ENCODE measurements around the gene ACOX3. TPM values are rescaled to one million over a fixed set of nuclear protein-coding genes. Genes with fewer than 3 reads are reported as not detected.

ACOX3 gene
- total and polyA plus RNA-seq, 4 experiments from 2014 or later: 13.3 to 17.3 (median 16.4) TPM

GRCh38 chr4:8453957-8454356 is 13.4 kb upstream of the ACOX3 start:
- H3K27ac ChIP-seq (ENCODE audit: low read depth, low read length): no peak overlapping the region
- no peak for DNase-seq
- peaks cover 60% of the 10 kb centered on the region for H3K36me3 ChIP-seq (ENCODE audit: insufficient read depth, low read length)
- no peaks in the 10 kb centered on the region for H3K4me1 ChIP-seq (ENCODE audit: insufficient read depth, low read length)
- H3K27me3 ChIP-seq (ENCODE audit: insufficient read depth, low read length): no peaks in the 10 kb centered on the region
- Mint-ChIP-seq H3K27me3 (no peaks in the 10 kb centered on the region), H3K36me3 (peaks cover 53 to 74% of the 10 kb centered on the region in 2 donors), H3K4me3 (no peak overlapping the region), H3K9me3 (no peaks in the 10 kb centered on the region), H3K4me1 (no peaks in the 10 kb centered on the region), H3K27ac (no peak overlapping the region)
- ChIA-PET CTCF (ENCODE audit: partially characterized antibody) (no interaction called here), POLR2A (ENCODE audit: partially characterized antibody) (no interaction called here)
- no peak overlapping the region for H3K4me3 ChIP-seq (ENCODE audit: low read length in 2 of 2)
- H3K9me3 ChIP-seq (ENCODE audit: control insufficient read depth in 1 of 2, low read length in 2 of 2): no peaks in the 10 kb centered on the region
- intact Hi-C loops (cut with micrococcal nuclease): no loop called here

- DNase-seq: no peak
- H3K4me3 Mint-ChIP-seq: no peak overlapping the region
- no peak overlapping the region for H3K27ac ChIP-seq (ENCODE audit: low read depth, low read length)
- H3K4me3 ChIP-seq (ENCODE audit: low read length in 2 of 2): no peak overlapping the region
- H3K4me1 Mint-ChIP-seq: no peaks in the 10 kb centered on the region
- H3K9me3 ChIP-seq (ENCODE audit: control insufficient read depth in 1 of 2, low read length in 2 of 2): no peaks in the 10 kb centered on the region
- intact Hi-C loops (cut with micrococcal nuclease): no loop called here
- H3K27me3 ChIP-seq (ENCODE audit: insufficient read depth, low read length): no peaks in the 10 kb centered on the region
- ChIA-PET CTCF (ENCODE audit: partially characterized antibody) (no interaction called here), POLR2A (ENCODE audit: partially characterized antibody) (no interaction called here)
- peaks cover 43 to 68% of the 10 kb centered on the region in 2 donors for H3K36me3 Mint-ChIP-seq
- peaks cover 63% of the 10 kb centered on the region for H3K36me3 ChIP-seq (ENCODE audit: insufficient read depth, low read length)
- H3K9me3 Mint-ChIP-seq: no peaks in the 10 kb centered on the region
- no peaks in the 10 kb centered on the region for H3K27me3 Mint-ChIP-seq
- no peaks in the 10 kb centered on the region for H3K4me1 ChIP-seq (ENCODE audit: insufficient read depth, low read length)
- H3K27ac Mint-ChIP-seq: no peak overlapping the region
Observed at GRCh38 chr4:8451440-8452182, 11.1 kb upstream of the ACOX3 start.

GRCh38 chr4:8446122-8446521 is 5.6 kb upstream of the ACOX3 start:
- H3K4me1 Mint-ChIP-seq: peaks cover 26 to 43% (median 30%) of the 10 kb centered on the region in 4 donors
- Histone ChIP-seq H3K27me3 (ENCODE audit: insufficient read depth, low read length) (no peaks in the 10 kb centered on the region), H3K4me1 (ENCODE audit: insufficient read depth, low read length) (peaks cover 23% of the 10 kb centered on the region), H3K27ac (ENCODE audit: low read depth, low read length) (no peak overlapping the region), H3K4me3 (ENCODE audit: low read length in 2 of 2) (no peak overlapping the region), H3K36me3 (ENCODE audit: insufficient read depth, low read length) (peaks cover 18% of the 10 kb centered on the region), H3K9me3 (ENCODE audit: control insufficient read depth in 1 of 2, low read length in 2 of 2) (no peaks in the 10 kb centered on the region)
- CTCF ChIA-PET (ENCODE audit: partially characterized antibody): no interaction called here
- POLR2A ChIA-PET (ENCODE audit: partially characterized antibody): no interaction called here
- H3K4me3 Mint-ChIP-seq: no peak overlapping the region
- intact Hi-C loops (cut with micrococcal nuclease): no loop called here
- H3K27me3 Mint-ChIP-seq: no peaks in the 10 kb centered on the region
- DNase-seq: no peak
- peak overlapping the region in 2 of 7 donors; percentile 24 to 32 for H3K27ac Mint-ChIP-seq
- no peaks in the 10 kb centered on the region for H3K9me3 Mint-ChIP-seq
- peaks cover 10 to 34% of the 10 kb centered on the region in 2 donors for H3K36me3 Mint-ChIP-seq

GRCh38 chr4:8443801-8444200 is 3.3 kb upstream of the ACOX3 start:
- intact Hi-C loops (cut with micrococcal nuclease): loop anchor here (5.0 kb wide), 1 partner anchor 286 kb away; the partner anchor contains the start of gene ABLIM2
- Mint-ChIP-seq H3K36me3 (peaks cover 1 to 31% of the 10 kb centered on the region in 2 donors), H3K4me1 (peaks cover 40 to 62% (median 48%) of the 10 kb centered on the region in 4 donors)

GRCh38 chr4:8442596-8443358 is 2.3 kb upstream of the ACOX3 start:
- Mint-ChIP-seq H3K36me3 (peaks cover 0 to 31% of the 10 kb centered on the region in 2 donors), H3K4me1 (peaks cover 45 to 71% (median 55%) of the 10 kb centered on the region in 4 donors), H3K27me3 (no peaks in the 10 kb centered on the region), H3K27ac (peak overlapping the region in 5 of 7 donors; percentile 3 to 86 (median 51)), H3K4me3 (peak overlapping the region; percentile 44 to 99 (median 78)), H3K9me3 (peaks cover 0 to 5% (median 2%) of the 10 kb centered on the region in 8 donors)
- H3K27ac ChIP-seq (ENCODE audit: low read depth, low read length): no peak overlapping the region
- H3K4me1 ChIP-seq (ENCODE audit: insufficient read depth, low read length): peaks cover 42% of the 10 kb centered on the region
- DNase-seq: no peak
- H3K36me3 ChIP-seq (ENCODE audit: insufficient read depth, low read length): peaks cover 7% of the 10 kb centered on the region
- no peak overlapping the region for H3K4me3 ChIP-seq (ENCODE audit: low read length in 2 of 2)
- no peaks in the 10 kb centered on the region for H3K27me3 ChIP-seq (ENCODE audit: insufficient read depth, low read length)
- intact Hi-C loops (cut with micrococcal nuclease): loop anchor here (5.0 kb wide), 1 partner anchor 285 kb away; the partner anchor contains the start of gene ABLIM2
- ChIA-PET POLR2A (ENCODE audit: partially characterized antibody) (interaction anchor here (1.2 kb wide), 1 partner anchor 15 kb away, joined by 4 read pairs; no protein-coding TSS in a partner anchor), CTCF (ENCODE audit: partially characterized antibody) (no interaction called here)
- H3K9me3 ChIP-seq (ENCODE audit: control insufficient read depth in 1 of 2, low read length in 2 of 2): no peaks in the 10 kb centered on the region

More at GRCh38 chr4:8443801-8444200, 3.3 kb upstream of the ACOX3 start:
- H3K27ac ChIP-seq (ENCODE audit: low read depth, low read length): no peak overlapping the region
- Mint-ChIP-seq H3K9me3 (peaks cover 0 to 5% (median 2%) of the 10 kb centered on the region in 8 donors), H3K27me3 (no peaks in the 10 kb centered on the region), H3K4me3 (no peak overlapping the region), H3K27ac (peak overlapping the region in 1 of 7 donors; percentile 13)
- POLR2A ChIA-PET (ENCODE audit: partially characterized antibody): interaction anchor here (1.2 kb wide), 1 partner anchor 16 kb away, joined by 4 read pairs; no protein-coding TSS in a partner anchor
- peaks cover 39% of the 10 kb centered on the region for H3K4me1 ChIP-seq (ENCODE audit: insufficient read depth, low read length)
- CTCF ChIA-PET (ENCODE audit: partially characterized antibody): no interaction called here
- no peak for DNase-seq
- peaks cover 15% of the 10 kb centered on the region for H3K36me3 ChIP-seq (ENCODE audit: insufficient read depth, low read length)
- H3K4me3 ChIP-seq (ENCODE audit: low read length in 2 of 2): no peak overlapping the region
- H3K9me3 ChIP-seq (ENCODE audit: control insufficient read depth in 1 of 2, low read length in 2 of 2): no peaks in the 10 kb centered on the region
- no peaks in the 10 kb centered on the region for H3K27me3 ChIP-seq (ENCODE audit: insufficient read depth, low read length)

GRCh38 chr4:8441499-8442091 is 1.1 kb upstream of the ACOX3 start:
- Histone ChIP-seq H3K4me1 (ENCODE audit: insufficient read depth, low read length) (peaks cover 51% of the 10 kb centered on the region), H3K36me3 (ENCODE audit: insufficient read depth, low read length) (peaks cover 4% of the 10 kb centered on the region), H3K9me3 (ENCODE audit: control insufficient read depth in 1 of 2, low read length in 2 of 2) (no peaks in the 10 kb centered on the region), H3K4me3 (ENCODE audit: low read length in 2 of 2) (peak overlapping the region; percentile 85 to 88), H3K27me3 (ENCODE audit: insufficient read depth, low read length) (no peaks in the 10 kb centered on the region), H3K27ac (ENCODE audit: low read depth, low read length) (peak overlapping the region; percentile 91)
- Mint-ChIP-seq H3K4me3 (peak overlapping the region; percentile 83 to 100 (median 86)), H3K27me3 (no peaks in the 10 kb centered on the region), H3K4me1 (peaks cover 51 to 81% (median 64%) of the 10 kb centered on the region in 4 donors), H3K36me3 (peaks cover 0 to 28% of the 10 kb centered on the region in 2 donors), H3K9me3 (peaks cover 0 to 5% (median 2%) of the 10 kb centered on the region in 8 donors), H3K27ac (peak overlapping the region; percentile 78 to 97 (median 85))
- ChIA-PET POLR2A (ENCODE audit: partially characterized antibody) (interaction anchor here (0.9 to 3.1 kb wide), 3 partner anchors 14 to 241 kb away, joined by 3 to 35 read pairs (median 3); no protein-coding TSS in a partner anchor), CTCF (ENCODE audit: partially characterized antibody) (interaction anchor here (0.8 kb wide), 1 partner anchor 9 kb away, joined by 3 read pairs; no protein-coding TSS in a partner anchor)
- DNase-seq: no peak
- intact Hi-C loops (cut with micrococcal nuclease): loop anchor here (5.0 kb wide), 1 partner anchor 284 kb away; the partner anchor contains the start of gene ABLIM2

Data from CD4-positive, alpha-beta memory T cell (primary cell).